ENCODE measurements around the gene TTLL11.

- TF ChIP-seq NRF1 (IDR thresholded peaks at IDR 0.05; ENCODE audit: low read depth, low read length) (no peak), CTCF (IDR thresholded peaks at IDR 0.05) (no peak), TEAD4 (IDR thresholded peaks at IDR 0.05; ENCODE audit: borderline replicate concordance, insufficient read depth) (no peak), POLR2AphosphoS5 (IDR thresholded peaks at IDR 0.05; ENCODE audit: low read depth, low read length) (no peak), SMC3 (IDR thresholded peaks at IDR 0.05; ENCODE audit: low read depth, low read length) (no peak), EZH2phosphoT487 (IDR thresholded peaks at IDR 0.05; ENCODE audit: borderline replicate concordance, low read depth) (no peak), NFIC (IDR thresholded peaks at IDR 0.05; ENCODE audit: borderline replicate concordance) (no peak)
Measured at GRCh38 chr9:121842612-121842978, 250.5 kb downstream of the TTLL11 start.

Measured in SK-N-SH (cell line).